K562 treated with DMSO at 1 percent for 24 hours (cell line): ENCODE measurements around the gene CELA3A. TPM values are rescaled to one million over a fixed set of nuclear protein-coding genes. Genes with fewer than 3 reads are reported as not detected.

ENCODE experiments used
- total RNA-seq: library from RNA; unstranded; fragments of 300-600 nt; gene quantifications from 2 replicates; pipeline ENCODE4 v1.2.3, GENCODE V29; 2022; ENCODE audit warnings: low read depth; ENCODE audit not compliant: insufficient read depth

Gene CELA3A, protein sequence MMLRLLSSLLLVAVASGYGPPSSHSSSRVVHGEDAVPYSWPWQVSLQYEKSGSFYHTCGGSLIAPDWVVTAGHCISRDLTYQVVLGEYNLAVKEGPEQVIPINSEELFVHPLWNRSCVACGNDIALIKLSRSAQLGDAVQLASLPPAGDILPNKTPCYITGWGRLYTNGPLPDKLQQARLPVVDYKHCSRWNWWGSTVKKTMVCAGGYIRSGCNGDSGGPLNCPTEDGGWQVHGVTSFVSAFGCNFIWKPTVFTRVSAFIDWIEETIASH
- total RNA-seq = not detected in 2 replicates

DNA sequence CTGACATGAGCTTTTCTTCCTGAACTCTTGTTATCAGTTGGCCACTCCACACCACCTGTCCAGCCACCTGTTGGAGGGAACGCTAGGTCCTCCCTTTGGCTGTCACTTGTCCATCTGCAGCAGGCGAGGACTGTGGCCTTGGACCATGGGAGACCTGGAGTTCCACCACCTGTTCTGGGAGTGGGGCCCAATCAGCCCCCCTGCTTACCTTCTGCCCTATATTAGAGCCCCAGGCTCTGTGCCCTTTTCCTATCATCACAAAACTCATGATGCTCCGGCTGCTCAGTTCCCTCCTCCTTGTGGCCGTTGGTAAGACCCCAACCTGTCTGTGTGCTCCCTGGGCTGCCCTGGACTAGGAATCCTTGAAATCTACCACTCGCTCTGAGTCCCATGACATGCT, at the start of gene CELA3A:
Gene CELA3A, plus strand, starts transcription at position 249 of the 400 bp plus-strand sequence. Its CDS starts 18 bp downstream, at position 267.

DNA sequence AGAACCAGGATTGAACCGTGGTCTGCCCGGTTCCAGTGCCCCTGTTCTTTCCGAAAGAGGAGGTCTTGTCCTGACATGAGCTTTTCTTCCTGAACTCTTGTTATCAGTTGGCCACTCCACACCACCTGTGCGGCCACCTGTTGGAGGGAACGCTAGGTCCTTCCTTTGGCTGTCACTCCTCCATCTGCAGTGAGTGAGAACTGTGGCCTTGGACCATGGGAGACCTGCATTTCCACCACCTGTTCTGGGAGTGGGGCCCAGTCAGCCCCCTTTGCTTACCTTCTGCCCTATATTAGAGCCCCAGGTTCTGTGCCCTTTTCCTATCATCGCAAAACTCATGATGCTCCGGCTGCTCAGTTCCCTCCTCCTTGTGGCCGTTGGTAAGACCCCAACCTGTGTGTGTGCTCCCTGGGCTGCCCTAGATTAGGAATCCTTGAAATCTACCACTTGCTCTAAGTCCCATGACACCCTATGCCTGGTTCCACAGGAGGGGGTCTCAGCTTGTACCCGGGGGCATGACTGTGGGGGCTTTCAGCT, 24.7 kb upstream of the CELA3A start, which contains the start of gene CELA3B:
Gene CELA3B, plus strand, starts transcription at position 320 of the 537 bp plus-strand sequence. Its CDS starts 18 bp downstream, at position 338.

DNA sequence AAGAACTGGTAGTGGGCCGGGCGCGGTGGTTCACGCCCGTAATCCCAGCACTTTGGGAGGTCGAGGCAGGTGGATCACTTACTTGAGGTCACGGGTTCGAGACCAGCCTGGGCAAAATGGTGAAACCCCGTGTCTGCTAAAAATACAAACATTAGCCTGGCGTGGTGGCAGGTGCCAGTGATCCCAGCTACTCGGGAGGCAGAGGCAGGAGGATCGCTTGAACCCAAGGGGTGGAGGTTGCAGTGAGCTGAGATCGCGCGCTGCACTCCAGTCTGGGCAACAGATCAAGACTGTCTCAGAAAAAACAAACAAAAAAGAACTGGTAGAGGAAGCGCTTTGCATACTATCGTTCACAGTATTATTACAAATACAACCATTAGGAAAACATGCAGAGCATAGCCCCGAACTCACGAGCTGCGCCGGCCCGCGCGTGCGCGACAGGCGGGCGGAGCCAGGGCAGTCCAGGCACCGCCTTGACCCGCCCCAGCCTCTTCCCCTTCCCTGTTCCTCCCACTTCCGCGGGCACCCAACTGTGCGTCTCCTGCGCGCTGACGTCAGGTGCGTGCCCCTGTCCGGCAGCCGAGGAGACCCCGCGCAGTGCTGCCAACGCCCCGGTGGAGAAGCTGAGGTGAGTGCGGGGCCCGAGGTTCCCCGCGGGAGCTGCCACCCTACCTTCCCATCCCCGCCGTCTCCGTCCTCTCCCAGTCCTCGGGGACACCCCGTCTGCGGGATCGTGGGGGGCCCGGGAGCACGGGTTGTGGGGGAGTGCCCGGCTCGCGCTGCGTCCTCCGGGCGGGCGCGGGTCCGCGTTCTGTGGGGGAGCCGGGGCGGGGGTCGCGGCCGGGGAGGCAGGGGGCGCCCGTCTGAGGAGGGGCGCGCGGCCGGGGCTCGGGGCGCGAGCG, 50.9 kb downstream of the CELA3A start, which contains the start of gene CDC42:
Gene CDC42, plus strand, starts transcription at position 595 of the 902 bp plus-strand sequence. CDS start 25,770 bp downstream, outside the sequence.

Other genes with a start within 250 kb of the CELA3A start
- gene USP48, start 218.5 kb upstream of the CELA3A start, total RNA-seq = 54.7 and 60.1 TPM in 2 replicates
- 0.22 TPM in 1 of 2 replicates, not detected in the other for gene LDLRAD2, start 189.4 kb upstream of the CELA3A start, total RNA-seq
- 65.6 and 72.0 TPM in 2 replicates for gene HSPG2, start 64.3 kb upstream of the CELA3A start, total RNA-seq
- gene CELA3B, start 24.6 kb upstream of the CELA3A start, total RNA-seq = not detected in 2 replicates
- gene CDC42, start 51.1 kb downstream of the CELA3A start, total RNA-seq = 99.6 and 113 TPM in 2 replicates
- 0.06 TPM in 1 of 2 replicates, not detected in the other for gene WNT4, start 141.4 kb downstream of the CELA3A start, total RNA-seq